Astrocyte (in vitro differentiated cells and primary cell): Measurements from ENCODE around the gene USP48. TPM values are rescaled to one million over a fixed set of nuclear protein-coding genes. Genes with fewer than 3 reads are reported as not detected.

ENCODE experiments used
- DNase-seq: peaks from one replicate; pipeline ENCODE4 v3.0.0-alpha.2; 2010; ENCODE audit warnings: low read depth
- FAIRE-seq: peaks from 2 replicates; lab custom pipeline; 2011; peaks lifted over from hg19 to GRCh38; lab: Jason Lieb, UNC
- H2AFZ ChIP-seq: 2 replicates; pipeline ENCODE4 v1.6.0; 2012; ENCODE audit warnings: low read depth, low read length, inconsistent platforms
- H3K27ac ChIP-seq: 2 replicates; pipeline ENCODE4 v1.5.1; 2011; ENCODE audit warnings: low read depth, low read length, inconsistent platforms
- H3K27me3 ChIP-seq: 2 replicates; pipeline ENCODE4 v1.6.0; 2011; ENCODE audit warnings: low read length, inconsistent platforms; ENCODE audit not compliant: insufficient read depth
- H3K36me3 ChIP-seq: 2 replicates; pipeline ENCODE4 v1.5.1; 2011; ENCODE audit warnings: low read length, inconsistent platforms; ENCODE audit not compliant: insufficient read depth
- H3K4me1 ChIP-seq: 2 replicates; pipeline ENCODE4 v1.5.1; 2011; ENCODE audit warnings: low read length, inconsistent platforms; ENCODE audit not compliant: insufficient read depth
- H3K4me2 ChIP-seq: 2 replicates; pipeline ENCODE4 v1.6.0; 2012; ENCODE audit warnings: low read length, inconsistent platforms
- H3K4me3 ChIP-seq: 2 replicates; pipeline ENCODE4 v1.5.1; 2011; ENCODE audit warnings: low read depth, mild to moderate bottlenecking, low read length, inconsistent platforms; ENCODE audit not compliant: insufficient read depth
- H3K79me2 ChIP-seq: 2 replicates; pipeline ENCODE4 v1.6.0; 2012; ENCODE audit warnings: mild to moderate bottlenecking, low read length, inconsistent platforms; ENCODE audit not compliant: insufficient read depth
- H3K9ac ChIP-seq: 2 replicates; pipeline ENCODE4 v1.6.0; 2012; ENCODE audit warnings: mild to moderate bottlenecking, low read length, inconsistent platforms
- H3K9me3 ChIP-seq: 2 replicates; pipeline ENCODE4 v1.5.1; 2012; ENCODE audit warnings: low read depth, mild to moderate bottlenecking, low read length, inconsistent platforms; ENCODE audit not compliant: insufficient read depth
- H4K20me1 ChIP-seq: 2 replicates; pipeline ENCODE4 v1.6.0; 2012; ENCODE audit warnings: low read length, inconsistent platforms; ENCODE audit not compliant: insufficient read depth
- H3K27ac Mint-ChIP-seq: one replicate; pipeline ENCODE4 v1.8.0; 2021; ENCODE audit warnings: mild to moderate bottlenecking, mixed read lengths; ENCODE audit not compliant: unreplicated experiment
- H3K27me3 Mint-ChIP-seq: one replicate; pipeline ENCODE4 v1.8.0; 2021; ENCODE audit warnings: low read depth, mixed read lengths; ENCODE audit not compliant: unreplicated experiment
- H3K36me3 Mint-ChIP-seq: one replicate; pipeline ENCODE4 v1.8.0; 2021; ENCODE audit warnings: low read depth, mixed read lengths; ENCODE audit not compliant: unreplicated experiment
- H3K4me1 Mint-ChIP-seq: one replicate; pipeline ENCODE4 v1.8.0; 2021; ENCODE audit warnings: low read depth, mixed read lengths; ENCODE audit not compliant: unreplicated experiment
- H3K4me3 Mint-ChIP-seq: one replicate; pipeline ENCODE4 v1.8.0; 2021; ENCODE audit warnings: mild to moderate bottlenecking, moderate library complexity, mixed read lengths; ENCODE audit not compliant: unreplicated experiment
- H3K9me3 Mint-ChIP-seq: one replicate; pipeline ENCODE4 v1.8.0; 2021; ENCODE audit warnings: mild to moderate bottlenecking, mixed read lengths; ENCODE audit not compliant: unreplicated experiment
- EZH2 ChIP-seq: IDR thresholded peaks from 2 replicates; pipeline ENCODE4 v1.6.1; 2012; ENCODE audit warnings: mild to moderate bottlenecking, low read length, inconsistent platforms; ENCODE audit not compliant: insufficient read depth
- total RNA-seq: library from RNA; stranded (reverse); gene quantifications from 2 replicates; pipeline ENCODE4 v1.2.1, GENCODE V29; 2021
- TF ChIP-seq, protein P1 (sequence below): IDR thresholded peaks from 2 replicates; pipeline ENCODE4 v1.5.1; 2011; ENCODE audit warnings: low read depth, mild to moderate bottlenecking, inconsistent platforms, low read length, moderate library complexity; ENCODE audit not compliant: insufficient read depth

Gene USP48
- total RNA-seq, 1 donor from 2014 or later = 85.7 TPM

DNA sequence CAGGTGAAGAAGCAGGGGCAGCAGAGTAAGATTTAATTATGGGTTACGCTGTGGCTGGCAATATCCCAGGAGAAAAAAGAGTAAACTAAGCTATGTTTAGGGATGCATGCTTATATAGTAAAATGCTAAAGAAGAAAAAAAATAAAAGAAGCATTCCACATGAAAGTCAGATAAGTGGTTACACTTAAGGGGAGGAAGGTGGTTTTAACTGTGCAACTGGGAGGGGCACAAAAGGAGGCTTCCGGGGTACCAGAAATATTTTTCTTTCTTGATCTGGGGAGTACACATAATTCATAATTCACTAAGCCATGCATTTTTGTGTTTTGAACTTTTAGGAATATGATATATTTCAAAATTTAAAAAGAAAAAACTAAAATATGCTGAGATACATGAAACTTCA is 39.5 kb downstream of the USP48 start:
- Mint-ChIP-seq H3K9me3 (no peaks in the 10 kb centered on the region), H3K27ac (no peak overlapping the region), H3K4me1 (peaks cover 14% of the 10 kb centered on the region), H3K4me3 (no peak overlapping the region), H3K36me3 (peaks cover 16% of the 10 kb centered on the region), H3K27me3 (no peaks in the 10 kb centered on the region)
- no peak overlapping the region for H2AFZ ChIP-seq
- peaks cover 6% of the 10 kb centered on the region for H3K79me2 ChIP-seq
- H3K4me2 ChIP-seq = no peak overlapping the region
- DNase-seq = no peak
- H3K9me3 ChIP-seq = no peaks in the 10 kb centered on the region
- H4K20me1 ChIP-seq = peaks cover 7% of the 10 kb centered on the region
- no peak overlapping the region for H3K9ac ChIP-seq
- peaks cover 17% of the 10 kb centered on the region for H3K36me3 ChIP-seq
- TF ChIP-seq, protein P1, sequence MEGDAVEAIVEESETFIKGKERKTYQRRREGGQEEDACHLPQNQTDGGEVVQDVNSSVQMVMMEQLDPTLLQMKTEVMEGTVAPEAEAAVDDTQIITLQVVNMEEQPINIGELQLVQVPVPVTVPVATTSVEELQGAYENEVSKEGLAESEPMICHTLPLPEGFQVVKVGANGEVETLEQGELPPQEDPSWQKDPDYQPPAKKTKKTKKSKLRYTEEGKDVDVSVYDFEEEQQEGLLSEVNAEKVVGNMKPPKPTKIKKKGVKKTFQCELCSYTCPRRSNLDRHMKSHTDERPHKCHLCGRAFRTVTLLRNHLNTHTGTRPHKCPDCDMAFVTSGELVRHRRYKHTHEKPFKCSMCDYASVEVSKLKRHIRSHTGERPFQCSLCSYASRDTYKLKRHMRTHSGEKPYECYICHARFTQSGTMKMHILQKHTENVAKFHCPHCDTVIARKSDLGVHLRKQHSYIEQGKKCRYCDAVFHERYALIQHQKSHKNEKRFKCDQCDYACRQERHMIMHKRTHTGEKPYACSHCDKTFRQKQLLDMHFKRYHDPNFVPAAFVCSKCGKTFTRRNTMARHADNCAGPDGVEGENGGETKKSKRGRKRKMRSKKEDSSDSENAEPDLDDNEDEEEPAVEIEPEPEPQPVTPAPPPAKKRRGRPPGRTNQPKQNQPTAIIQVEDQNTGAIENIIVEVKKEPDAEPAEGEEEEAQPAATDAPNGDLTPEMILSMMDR = no peak
- TF ChIP-seq EZH2 = no peak
- no peak overlapping the region for H3K27ac ChIP-seq
- FAIRE-seq = no peak
- no peaks in the 10 kb centered on the region for H3K4me1 ChIP-seq
- no peaks in the 10 kb centered on the region for H3K27me3 ChIP-seq
- no peak overlapping the region for H3K4me3 ChIP-seq

DNA sequence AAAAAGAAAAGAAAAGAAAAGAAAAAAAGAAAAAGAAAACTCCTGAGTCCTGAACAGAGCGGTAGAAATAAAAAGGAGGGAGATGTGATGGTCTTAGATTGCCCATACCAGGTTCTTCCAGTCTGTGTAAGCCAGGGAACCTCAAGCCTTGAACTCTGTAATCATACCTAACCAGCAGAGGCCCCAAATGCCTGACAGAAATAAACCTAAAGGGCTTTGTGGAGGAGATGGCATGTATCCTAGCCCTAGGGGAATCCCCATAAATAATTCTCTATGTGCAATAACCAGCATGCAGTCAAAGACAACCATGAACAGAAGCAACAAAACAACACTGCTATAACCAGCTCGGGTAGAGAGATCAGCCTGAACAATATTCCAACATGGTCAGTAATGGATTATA is 40.4 kb downstream of the USP48 start:
- Histone ChIP-seq H3K27me3 (no peaks in the 10 kb centered on the region), H3K27ac (no peak overlapping the region), H3K4me3 (no peak overlapping the region), H3K79me2 (peaks cover 6% of the 10 kb centered on the region), H3K9ac (no peak overlapping the region), H3K9me3 (no peaks in the 10 kb centered on the region), H3K36me3 (peaks cover 11% of the 10 kb centered on the region), H4K20me1 (peaks cover 7% of the 10 kb centered on the region), H2AFZ (no peak overlapping the region), H3K4me2 (no peak overlapping the region), H3K4me1 (no peaks in the 10 kb centered on the region)
- no peak for FAIRE-seq
- Mint-ChIP-seq H3K9me3 (no peaks in the 10 kb centered on the region), H3K36me3 (peaks cover 16% of the 10 kb centered on the region), H3K4me3 (no peak overlapping the region), H3K27ac (no peak overlapping the region), H3K27me3 (no peaks in the 10 kb centered on the region), H3K4me1 (peaks cover 14% of the 10 kb centered on the region)
- no peak for DNase-seq
- TF ChIP-seq, protein P1 = no peak
- no peak for TF ChIP-seq EZH2

DNA sequence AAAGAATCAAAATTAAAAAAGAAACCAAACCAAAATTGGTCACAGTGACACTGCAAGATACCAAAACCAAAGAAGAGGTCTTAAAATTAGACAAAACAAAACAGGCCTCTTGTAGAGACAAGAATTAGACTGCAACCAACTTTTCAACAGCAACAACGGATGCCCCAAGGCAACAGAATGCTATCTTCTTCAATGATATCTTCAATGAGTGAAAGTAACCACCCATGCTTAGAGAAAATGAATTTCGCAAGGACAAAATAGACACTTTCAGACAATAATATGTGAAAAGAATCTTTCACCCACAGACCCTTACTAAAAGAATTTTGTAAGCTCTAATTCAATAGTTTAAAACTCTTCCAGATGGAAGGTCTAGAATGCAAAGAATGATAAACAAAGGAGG is 41.7 kb downstream of the USP48 start:
- Histone ChIP-seq H2AFZ (no peak overlapping the region), H3K27me3 (no peaks in the 10 kb centered on the region), H4K20me1 (peaks cover 12% of the 10 kb centered on the region), H3K36me3 (peaks cover 14% of the 10 kb centered on the region), H3K27ac (no peak overlapping the region), H3K79me2 (peaks cover 6% of the 10 kb centered on the region), H3K9me3 (no peaks in the 10 kb centered on the region), H3K4me2 (no peak overlapping the region), H3K9ac (no peak overlapping the region), H3K4me3 (no peak overlapping the region), H3K4me1 (no peaks in the 10 kb centered on the region)
- no peaks in the 10 kb centered on the region for H3K27me3 Mint-ChIP-seq
- H3K4me3 Mint-ChIP-seq = no peak overlapping the region
- FAIRE-seq = no peak
- no peak for DNase-seq
- peaks cover 16% of the 10 kb centered on the region for H3K36me3 Mint-ChIP-seq
- no peaks in the 10 kb centered on the region for H3K9me3 Mint-ChIP-seq
- no peak overlapping the region for H3K27ac Mint-ChIP-seq
- peaks cover 14% of the 10 kb centered on the region for H3K4me1 Mint-ChIP-seq
- TF ChIP-seq, protein P1 = no peak
- no peak for TF ChIP-seq EZH2
